Cardiac fibroblast (primary cell): Measurements from ENCODE around the gene IFI27L1.

Experiments used
- DNase-seq, 2 donors: peaks; one replicate each; pipeline versions ENCODE4 v3.0.0 to v3.0.0-alpha.2; 2010; ENCODE audit warnings: low read depth in 2 of 2
- H3K4me3 ChIP-seq, 2 donors: replicated peaks in 1 of 2; 1 replicate in 1 of 2; 2 replicates in 1 of 2; pipeline ENCODE4 v1.5.1; 2011; ENCODE audit warnings: low read depth in 2 of 2, low read length in 2 of 2, mild to moderate bottlenecking in 2 of 2, moderate library complexity in 1 of 2
- TF ChIP-seq, protein P1 (sequence below): IDR thresholded peaks from one replicate; pipeline ENCODE4 v1.5.1; 2011; ENCODE audit warnings: low read depth, mild to moderate bottlenecking, low read length, inconsistent platforms

Gene IFI27L1

DNA sequence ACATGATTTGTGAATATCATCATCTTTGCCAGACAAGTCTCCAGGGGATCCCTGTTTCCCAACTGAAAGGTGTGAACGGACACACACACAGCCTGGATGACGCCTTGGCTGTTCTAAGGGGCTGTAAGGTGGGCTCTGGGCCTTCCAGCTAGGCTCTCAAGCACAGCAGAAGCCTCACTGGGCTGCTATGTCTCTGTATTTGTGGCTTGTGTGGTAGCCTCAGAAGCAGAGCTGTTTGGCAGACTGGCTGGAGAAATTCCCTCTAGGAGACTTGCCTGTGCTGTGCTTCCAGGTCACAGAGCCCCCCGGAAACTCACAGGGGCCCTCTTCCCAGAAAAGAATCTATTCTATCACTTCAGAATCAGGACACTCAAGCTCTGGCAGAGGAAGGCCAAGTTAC lies 33.5 kb upstream of the IFI27L1 start:
- TF ChIP-seq, protein P1, sequence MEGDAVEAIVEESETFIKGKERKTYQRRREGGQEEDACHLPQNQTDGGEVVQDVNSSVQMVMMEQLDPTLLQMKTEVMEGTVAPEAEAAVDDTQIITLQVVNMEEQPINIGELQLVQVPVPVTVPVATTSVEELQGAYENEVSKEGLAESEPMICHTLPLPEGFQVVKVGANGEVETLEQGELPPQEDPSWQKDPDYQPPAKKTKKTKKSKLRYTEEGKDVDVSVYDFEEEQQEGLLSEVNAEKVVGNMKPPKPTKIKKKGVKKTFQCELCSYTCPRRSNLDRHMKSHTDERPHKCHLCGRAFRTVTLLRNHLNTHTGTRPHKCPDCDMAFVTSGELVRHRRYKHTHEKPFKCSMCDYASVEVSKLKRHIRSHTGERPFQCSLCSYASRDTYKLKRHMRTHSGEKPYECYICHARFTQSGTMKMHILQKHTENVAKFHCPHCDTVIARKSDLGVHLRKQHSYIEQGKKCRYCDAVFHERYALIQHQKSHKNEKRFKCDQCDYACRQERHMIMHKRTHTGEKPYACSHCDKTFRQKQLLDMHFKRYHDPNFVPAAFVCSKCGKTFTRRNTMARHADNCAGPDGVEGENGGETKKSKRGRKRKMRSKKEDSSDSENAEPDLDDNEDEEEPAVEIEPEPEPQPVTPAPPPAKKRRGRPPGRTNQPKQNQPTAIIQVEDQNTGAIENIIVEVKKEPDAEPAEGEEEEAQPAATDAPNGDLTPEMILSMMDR: no peak

DNA sequence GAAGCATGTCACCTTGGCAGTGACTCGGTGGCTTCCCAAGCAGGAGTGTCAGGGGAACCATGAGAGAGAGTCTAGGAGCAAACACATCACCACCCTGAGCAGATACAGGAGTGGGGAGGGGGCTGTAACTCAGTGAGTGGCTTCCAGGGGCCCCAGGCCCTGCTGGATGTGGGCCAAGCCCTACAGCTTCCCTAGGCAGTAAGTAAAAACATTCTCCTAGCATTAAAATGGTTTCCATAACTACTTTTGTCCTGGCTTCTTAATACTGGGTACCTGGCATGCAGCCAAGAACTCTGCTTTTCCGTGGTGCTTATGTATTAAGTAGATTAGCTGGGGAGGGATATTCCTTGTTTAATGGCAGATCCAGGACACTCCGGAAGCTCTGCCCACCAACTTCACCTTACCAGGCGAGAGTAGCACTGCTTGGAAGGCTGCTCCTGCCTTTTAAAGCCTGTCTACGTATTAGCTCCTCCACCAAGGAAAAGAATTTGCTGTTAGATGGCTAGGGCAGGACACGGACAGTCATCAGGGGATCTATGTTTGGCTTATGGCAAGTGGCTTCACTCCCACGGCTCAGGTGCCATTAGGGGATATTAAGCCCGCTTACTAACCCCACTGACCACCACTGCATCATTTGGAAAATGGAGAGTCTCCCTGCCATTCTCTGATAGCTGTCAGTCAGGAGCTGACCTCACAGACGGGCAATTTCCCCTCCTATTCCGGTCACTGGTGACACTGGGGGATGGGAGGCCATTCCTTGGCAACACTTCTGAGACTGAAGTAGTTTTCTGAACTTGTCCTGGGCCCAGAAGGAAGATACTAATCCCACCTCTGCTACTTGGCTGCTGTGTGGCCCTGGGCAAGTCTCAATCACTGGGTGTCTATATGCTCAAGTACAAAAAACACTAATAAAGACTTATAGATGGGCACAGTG lies 32.2 kb upstream of the IFI27L1 start:
- H3K4me3 ChIP-seq: no peak overlapping the region
- TF ChIP-seq, protein P1: no peak
- no peak for DNase-seq

More for the DNA sequence above, 33.5 kb upstream of the IFI27L1 start:
- DNase-seq: no peak
- H3K4me3 ChIP-seq: no peak overlapping the region

DNA sequence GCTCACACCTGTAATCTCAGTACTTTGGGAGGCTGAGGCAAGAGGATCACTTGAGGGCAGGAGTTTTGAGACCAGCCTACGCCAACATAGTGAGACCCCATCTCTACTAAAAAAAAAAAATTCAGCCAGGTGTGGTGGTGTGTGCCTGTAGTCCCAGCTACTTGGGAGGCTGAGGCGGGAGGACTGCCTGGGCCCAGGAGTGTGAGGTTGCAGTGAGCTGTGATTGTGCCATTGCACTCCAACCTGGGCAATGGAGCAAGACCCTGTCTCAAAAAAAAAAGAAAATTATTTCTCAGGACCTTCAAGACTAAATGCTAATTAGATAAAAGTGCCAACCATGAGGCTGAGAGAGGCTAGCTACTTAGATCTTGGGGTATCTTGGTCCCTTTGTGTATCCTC lies 31.5 kb upstream of the IFI27L1 start:
- TF ChIP-seq, protein P1: no peak
- DNase-seq: no peak
- no peak overlapping the region for H3K4me3 ChIP-seq

DNA sequence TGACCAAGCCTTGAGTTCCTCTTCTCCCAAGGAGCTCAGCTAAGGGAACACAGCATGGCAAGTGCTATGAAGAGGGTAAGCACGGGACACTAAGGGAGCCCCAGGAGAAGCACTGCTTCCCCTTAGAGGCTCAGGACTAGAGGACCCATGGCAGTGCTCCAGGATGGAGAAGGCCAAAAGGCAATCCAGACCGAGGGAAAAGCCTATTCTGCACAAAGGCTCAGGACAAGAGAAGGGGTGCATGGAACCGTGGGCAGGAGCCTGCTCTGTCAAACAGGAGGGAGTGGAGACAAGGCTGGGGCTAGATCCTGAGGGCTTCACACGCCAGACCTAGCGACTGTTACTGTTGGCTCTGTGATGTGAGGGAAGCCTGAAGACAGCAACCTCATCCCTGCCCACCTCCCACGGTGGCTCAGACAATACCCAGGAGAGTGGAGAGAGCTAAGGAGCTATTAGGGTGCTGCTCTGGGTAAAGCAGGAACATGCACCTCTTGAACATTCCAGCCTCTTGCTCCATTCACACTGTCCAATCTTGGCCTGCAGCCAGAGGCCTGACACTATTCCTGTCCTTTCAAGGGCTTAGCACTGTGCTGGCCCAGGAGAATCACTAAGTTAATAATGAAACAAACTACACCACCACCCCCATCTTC lies 30.8 kb upstream of the IFI27L1 start:
- DNase-seq: no peak
- no peak overlapping the region for H3K4me3 ChIP-seq
- TF ChIP-seq, protein P1: no peak

DNA sequence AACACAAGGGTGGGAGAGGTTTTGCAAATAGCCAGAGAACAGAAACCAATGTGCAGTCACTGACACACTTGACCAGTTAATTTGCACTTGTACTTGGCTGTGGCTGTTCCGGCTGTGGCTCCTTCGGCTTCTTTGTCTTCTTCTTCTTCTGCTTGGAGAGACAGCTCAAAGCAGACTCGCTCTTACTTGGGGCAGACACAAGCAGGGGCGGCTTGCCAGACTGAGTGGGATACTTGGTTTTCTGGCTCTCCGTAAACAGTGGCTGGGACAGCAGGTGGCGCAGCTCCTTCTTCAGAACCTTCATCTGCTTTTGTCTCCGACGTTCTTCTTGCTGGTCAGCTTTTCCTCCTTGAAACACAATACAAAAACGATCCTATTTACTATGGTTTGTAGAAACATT lies 30.0 kb upstream of the IFI27L1 start:
- TF ChIP-seq, protein P1: peak; percentile 51
- H3K4me3 ChIP-seq: no peak overlapping the region
- peak; percentile 56 to 69 for DNase-seq

DNA sequence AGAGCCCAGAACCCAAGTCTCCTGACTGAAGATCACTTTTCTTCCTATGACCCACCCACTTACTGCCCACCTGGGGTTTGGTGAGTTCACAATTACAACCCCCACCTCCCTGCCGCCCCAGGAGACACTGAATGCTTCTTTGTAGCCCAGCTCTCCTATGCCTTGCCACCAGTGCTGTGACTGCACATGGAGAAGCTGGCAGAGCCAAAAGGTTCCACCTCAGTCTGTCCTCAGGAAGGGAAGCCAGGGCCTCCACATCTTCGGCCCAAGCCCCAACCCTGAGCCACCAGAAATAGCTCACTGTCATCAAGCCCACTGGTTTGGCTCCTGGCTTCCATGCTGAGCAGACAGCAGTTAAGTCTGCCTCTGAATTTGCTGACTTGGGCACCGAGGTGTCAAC lies 29.3 kb upstream of the IFI27L1 start:
- no peak for DNase-seq
- no peak overlapping the region for H3K4me3 ChIP-seq
- TF ChIP-seq, protein P1: no peak
